CD4-positive, alpha-beta T cell treated with Interleukin-6 for 4 hours (primary cell): ENCODE results near the gene SUSD4.

Source experiments
- DNase-seq: peaks from one replicate; pipeline ENCODE4 v3.0.0-alpha.2; 2020; ENCODE audit warnings: mixed read lengths

The SUSD4 gene

GRCh38 chr1:223176437-223176836 is 187.5 kb downstream of the SUSD4 start:
- DNase-seq, result no peak

GRCh38 chr1:223175633-223176032 is 188.3 kb downstream of the SUSD4 start:
- DNase-seq, result no peak

GRCh38 chr1:223175032-223175431 is 188.9 kb downstream of the SUSD4 start:
- no peak for DNase-seq
